ENCODE data around the gene SYPL2.

The SYPL2 gene

DNA sequence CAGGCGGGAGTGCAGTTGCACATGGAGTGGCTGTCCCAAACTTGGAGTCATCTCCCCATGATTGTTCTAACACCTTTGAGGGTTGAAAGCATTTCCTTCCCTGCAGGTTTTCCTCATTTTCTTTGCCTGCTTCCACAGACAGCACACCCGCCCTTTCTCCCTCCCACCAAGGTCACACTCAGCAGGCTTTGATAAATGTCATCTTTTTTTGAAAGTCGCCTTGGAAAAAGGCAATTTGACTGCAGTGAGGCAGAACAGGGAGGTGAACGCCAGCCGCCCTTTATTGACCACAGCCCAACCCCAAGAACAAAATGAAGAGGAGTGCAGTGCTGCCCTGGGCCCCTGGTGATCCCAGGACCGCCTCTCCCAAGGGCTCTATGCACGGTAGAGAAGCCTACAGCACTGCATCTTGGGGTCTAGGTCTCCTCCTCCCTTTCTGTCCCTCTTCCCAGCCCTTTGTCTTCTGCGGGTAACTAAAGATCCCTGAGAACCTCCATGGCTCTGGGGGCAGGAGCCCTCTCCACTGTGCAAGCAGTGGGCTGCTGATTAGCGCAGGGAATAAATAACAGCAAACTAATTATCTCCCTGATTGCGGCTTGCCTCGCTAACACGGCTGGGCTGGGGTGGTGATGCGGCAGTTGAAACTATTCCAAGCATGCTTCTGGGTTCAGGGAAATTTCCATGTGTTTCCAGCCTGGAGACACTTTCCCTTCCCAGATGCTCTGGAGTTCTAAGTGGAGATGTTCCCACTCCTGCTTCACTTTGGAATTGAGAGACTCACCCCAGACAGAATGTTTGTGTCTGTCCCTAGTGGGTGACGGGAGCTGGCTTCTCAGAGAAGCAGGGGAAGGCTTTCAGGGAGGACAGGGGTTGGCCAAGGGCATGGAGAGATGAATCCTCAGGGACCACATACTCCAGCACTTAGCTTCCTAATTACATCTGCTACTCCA, 54.9 kb downstream of the SYPL2 start:
- no peak for DNase-seq

- DNase-seq: no peak
Measured at GRCh38 chr1:109522026-109522425, 55.7 kb downstream of the SYPL2 start.

GRCh38 chr1:109523706-109524105, 57.4 kb downstream of the SYPL2 start:
- no peak for DNase-seq

DNA sequence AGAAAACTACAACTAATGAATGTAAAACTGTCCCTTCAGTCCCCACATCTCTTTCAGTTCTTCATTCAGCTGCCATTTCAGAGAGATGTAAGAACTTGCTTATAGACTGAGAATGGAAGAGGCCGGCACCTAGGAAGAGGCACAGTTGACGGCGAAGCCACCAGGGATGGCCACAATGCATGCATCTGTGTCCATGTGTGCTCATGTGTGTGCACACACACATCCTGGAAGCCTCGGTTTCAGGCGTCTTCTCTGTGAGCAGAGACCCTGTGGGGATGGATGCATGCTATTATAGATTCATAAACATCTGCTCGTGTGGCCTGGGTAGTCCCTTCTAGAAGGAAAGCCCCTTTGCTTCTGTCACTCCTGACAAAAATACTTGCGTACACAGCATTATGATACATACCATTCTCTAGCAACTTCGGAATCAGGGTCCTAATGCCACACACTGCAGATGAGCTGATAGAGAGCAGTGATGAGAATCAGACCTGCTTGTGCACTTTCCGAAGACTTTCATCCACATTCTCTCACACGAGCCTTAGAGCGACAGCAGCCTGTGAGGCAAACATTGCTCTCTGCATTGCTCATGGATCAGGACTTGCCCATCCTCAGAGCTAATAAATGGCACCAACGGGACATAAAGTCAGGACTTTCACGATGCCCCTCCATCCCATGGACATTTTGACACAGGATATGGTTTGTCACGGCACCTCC, 60.9 kb downstream of the SYPL2 start:
- no peak for DNase-seq

GRCh38 chr1:109527846-109528695, 61.7 kb downstream of the SYPL2 start:
- DNase-seq: no peak

DNA sequence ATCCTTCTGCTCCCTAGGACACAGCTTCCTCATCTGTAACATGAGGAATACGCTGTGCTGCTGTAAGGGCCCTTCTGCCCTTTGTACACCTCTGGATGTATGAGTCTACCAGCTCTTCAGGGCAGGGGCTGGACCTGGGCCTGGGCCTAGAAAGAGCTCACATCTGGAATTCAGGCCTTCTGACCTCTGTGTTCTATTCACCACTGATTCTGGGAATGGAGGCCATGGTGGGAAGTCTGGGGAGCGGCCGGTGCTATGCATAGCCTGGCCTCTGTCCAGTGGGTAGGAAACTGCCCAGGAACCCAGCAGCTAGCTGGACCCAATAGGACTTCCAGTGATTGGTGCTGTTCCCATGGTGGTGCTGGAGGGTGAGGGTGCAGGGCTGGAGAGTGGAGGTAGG, 62.4 kb downstream of the SYPL2 start:
- DNase-seq: no peak

GRCh38 chr1:109529881-109530456, 63.6 kb downstream of the SYPL2 start:
- no peak for DNase-seq

- DNase-seq: no peak
Measured at GRCh38 chr1:109530457-109531087, 64.2 kb downstream of the SYPL2 start.

- no peak for DNase-seq
Measured at GRCh38 chr1:109531380-109531779, 65.0 kb downstream of the SYPL2 start.
